Measurements from ENCODE around the gene LEF1. TPM values are rescaled to one million over a fixed set of nuclear protein-coding genes. Genes with fewer than 3 reads are reported as not detected.
"Not testable (repeated sequence)": the region's sequence is repeated elsewhere in the genome, so short reads cannot be mapped to it uniquely, and the experiment has no call there.

LEF1 gene
- total and polyA plus RNA-seq, 11 donors, result 0.08 to 3.0 (median 0.91) TPM; not detected in 1

GRCh38 chr4:108052558-108053120 lies 116.1 kb downstream of the LEF1 start:
- DNase-seq (no peak), ATAC-seq (no peak)
- intact Hi-C loops (cut with DNase I), result loop anchor here in 1 of 10 donors (10.0 kb wide), 1 partner anchor 522 kb away; no protein-coding TSS in a partner anchor
- H3K9me3 ChIP-seq, result no peaks in the 10 kb centered on the region
- no peak overlapping the region for H3K4me3 ChIP-seq
- H3K4me1 ChIP-seq, result peaks cover 0 to 8% (median 0%) of the 10 kb centered on the region in 12 donors
- H3K27ac ChIP-seq, result no peak overlapping the region
- H3K27me3 ChIP-seq, result no peaks in the 10 kb centered on the region
- no peak for TF ChIP-seq POLR2A (IDR thresholded peaks at IDR 0.05)
- TF ChIP-seq CTCF (IDR thresholded peaks at IDR 0.05), result no peak
- H3K36me3 ChIP-seq, result no peaks in the 10 kb centered on the region
- 87 to 95% (median 92%) methylated on average over 2 of the region's 2 CpGs for WGBS, 4 donors

- no peaks in the 10 kb centered on the region for H3K27me3 ChIP-seq
- intact Hi-C loops (cut with DNase I), result loop anchor here in 1 of 10 donors (10.0 kb wide), 1 partner anchor 523 kb away; no protein-coding TSS in a partner anchor
- no peak overlapping the region for H3K4me3 ChIP-seq
- H3K4me1 ChIP-seq, result peaks cover 0 to 8% (median 0%) of the 10 kb centered on the region in 12 donors
- 93 to 96% (median 95%) methylated on average over 9 to 10 of the region's 10 CpGs for WGBS, 4 donors
- ATAC-seq (no peak), DNase-seq (no peak)
- H3K36me3 ChIP-seq, result no peaks in the 10 kb centered on the region
- H3K9me3 ChIP-seq, result no peaks in the 10 kb centered on the region
- H3K27ac ChIP-seq, result no peak overlapping the region
- TF ChIP-seq POLR2A (IDR thresholded peaks at IDR 0.05) (no peak), CTCF (IDR thresholded peaks at IDR 0.05) (no peak)
Observed at GRCh38 chr4:108051343-108051742, 117.4 kb downstream of the LEF1 start.

- intact Hi-C loops (cut with DNase I), result loop anchor here in 1 of 10 donors (10.0 kb wide), 1 partner anchor 524 kb away; no protein-coding TSS in a partner anchor
- H3K4me1 ChIP-seq, H3K27me3 ChIP-seq, DNase-seq, H3K36me3 ChIP-seq, H3K9me3 ChIP-seq, H3K27ac ChIP-seq, ATAC-seq, H3K4me3 ChIP-seq: not testable (repeated sequence)
- 85 to 93% (median 90%) methylated on average over 8 to 10 of the region's 10 CpGs for WGBS, 4 donors
Observed at GRCh38 chr4:108050166-108051111, 118.3 kb downstream of the LEF1 start.

GRCh38 chr4:108049406-108049805 lies 119.3 kb downstream of the LEF1 start:
- Histone ChIP-seq H3K36me3 (no peaks in the 10 kb centered on the region), H3K27ac (peak overlapping the region in 1 of 12 donors; percentile 6), H3K4me3 (peak overlapping the region in 1 of 12 donors; percentile 21), H3K4me1 (peaks cover 0 to 12% (median 2%) of the 10 kb centered on the region in 12 donors), H3K27me3 (no peaks in the 10 kb centered on the region), H3K9me3 (no peaks in the 10 kb centered on the region)
- 83 to 89% (median 85%) methylated on average over 5 of the region's 5 CpGs for WGBS, 4 donors
- DNase-seq (no peak), ATAC-seq (no peak)
- intact Hi-C loops (cut with DNase I), result no loop called here
- TF ChIP-seq POLR2A (IDR thresholded peaks at IDR 0.05) (no peak), CTCF (IDR thresholded peaks at IDR 0.05) (no peak)

Measured in heart left ventricle (tissue), 16 donors.